HG02678 (cell line): ENCODE measurements around the gene TTLL1.
"Not testable (repeated sequence)": the region's sequence is repeated elsewhere in the genome, so short reads cannot be mapped to it uniquely, and the experiment has no call there.

Experiments used
- ATAC-seq: cut with Tn5 transposase; IDR thresholded peaks from one replicate; pipeline ENCODE4 v1.9.1; 2021; ENCODE audit warnings: mild to moderate bottlenecking, moderate library complexity; ENCODE audit not compliant: unreplicated experiment

The TTLL1 gene

GRCh38 chr22:43078522-43078921 is 10.7 kb downstream of the TTLL1 start:
- no peak for ATAC-seq

DNA sequence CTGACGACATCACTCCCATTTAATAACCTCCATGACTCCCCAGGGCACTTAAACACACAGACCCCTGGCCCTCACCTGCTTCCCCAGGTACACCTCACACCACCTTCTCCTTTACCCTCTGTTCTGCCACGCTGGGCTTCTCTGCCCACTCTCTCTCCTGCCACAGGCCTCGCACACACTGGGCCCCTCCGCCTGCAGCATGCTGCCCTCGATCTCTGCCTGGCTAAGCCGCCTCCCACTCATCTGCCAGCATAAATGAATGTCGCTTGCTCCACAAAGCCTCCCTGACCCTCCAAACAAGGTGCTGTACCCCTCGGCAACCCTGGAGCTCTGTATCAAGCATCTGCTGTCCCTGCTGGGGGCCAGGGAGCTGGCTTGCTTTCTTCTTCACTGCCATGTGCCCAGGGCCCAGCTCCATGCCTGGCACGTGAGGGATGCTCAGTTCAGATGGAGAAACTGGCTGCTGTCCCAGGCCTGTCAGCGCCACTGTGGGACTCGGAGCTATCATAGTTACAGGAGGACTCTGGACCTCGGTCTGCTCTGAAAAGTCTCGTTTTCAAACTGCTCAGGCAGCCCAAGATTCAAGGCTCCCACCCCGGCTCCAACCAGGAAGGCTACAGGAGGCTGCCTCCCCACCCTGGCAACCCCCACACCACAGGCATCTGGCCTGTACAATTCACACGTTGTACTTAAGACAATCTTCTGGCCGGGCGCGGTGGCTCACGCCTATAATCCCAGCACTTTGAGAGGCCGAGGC is 11.9 kb downstream of the TTLL1 start:
- ATAC-seq, result no peak

GRCh38 chr22:43066844-43067385 is 22.3 kb downstream of the TTLL1 start:
- no peak for ATAC-seq

GRCh38 chr22:43066134-43066533 is 23.1 kb downstream of the TTLL1 start:
- ATAC-seq, result no peak

DNA sequence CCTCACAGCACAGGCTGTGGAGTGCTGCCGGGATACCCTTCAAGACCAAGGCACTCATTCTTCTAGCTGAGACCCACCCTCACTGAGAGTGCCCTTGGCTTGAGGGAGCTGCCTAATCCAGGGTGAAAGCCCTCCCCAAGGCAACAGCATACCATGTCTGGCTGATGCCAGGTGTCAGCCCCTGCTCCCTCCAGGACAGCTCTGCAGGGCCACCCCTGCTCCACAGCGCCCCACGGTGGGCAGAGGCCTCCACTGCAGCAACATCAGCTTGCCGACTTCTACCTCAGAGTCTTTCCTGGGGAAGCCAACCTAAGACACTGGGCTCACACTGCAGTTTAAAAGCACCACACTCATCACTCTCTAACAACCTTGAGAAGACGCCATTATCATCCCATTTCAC is 29.0 kb downstream of the TTLL1 start:
- ATAC-seq, result no peak

- ATAC-seq, result no peak
These were observed 31.6 kb downstream of the TTLL1 start for GRCh38 chr22:43057641-43058040.

DNA sequence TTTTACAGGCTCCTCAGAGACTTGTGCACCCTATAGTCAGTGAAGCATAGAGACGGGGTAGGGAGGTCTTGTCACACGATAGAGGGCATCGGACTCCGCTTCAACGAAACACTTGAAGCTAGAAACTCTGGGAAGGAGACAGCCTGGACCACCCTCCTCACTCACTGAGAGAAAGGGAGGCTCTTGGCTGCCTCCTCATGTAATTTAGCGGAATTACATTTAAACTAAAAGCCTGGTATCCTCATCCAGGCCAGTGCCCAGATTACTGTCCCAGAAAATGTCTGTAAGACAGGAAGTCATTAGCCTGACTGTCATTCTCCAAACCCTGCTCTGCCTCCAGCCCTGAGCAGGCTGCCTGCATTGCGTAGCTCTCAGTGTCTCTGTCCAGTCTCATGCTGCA is 36.0 kb downstream of the TTLL1 start:
- ATAC-seq, result no peak

DNA sequence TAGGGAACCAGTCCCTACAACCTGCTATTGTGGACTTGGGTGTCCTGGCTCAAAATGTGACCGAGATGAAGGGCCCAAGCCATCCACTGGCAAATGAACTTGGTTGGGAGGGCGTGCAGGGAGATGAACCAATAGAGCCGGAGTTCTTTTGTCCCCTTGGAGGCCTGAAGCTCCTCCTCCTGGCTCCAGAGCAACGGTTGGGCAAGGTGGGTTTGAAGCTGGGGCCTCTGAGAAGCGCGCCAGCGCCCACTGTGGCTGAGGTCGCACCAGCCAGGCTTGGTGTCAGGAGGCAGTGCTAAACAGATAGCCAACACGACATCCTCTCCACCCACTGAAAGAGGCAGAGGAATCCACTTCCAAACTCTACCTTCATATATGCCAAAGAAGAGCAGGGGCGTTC is 38.2 kb downstream of the TTLL1 start:
- no peak for ATAC-seq

DNA sequence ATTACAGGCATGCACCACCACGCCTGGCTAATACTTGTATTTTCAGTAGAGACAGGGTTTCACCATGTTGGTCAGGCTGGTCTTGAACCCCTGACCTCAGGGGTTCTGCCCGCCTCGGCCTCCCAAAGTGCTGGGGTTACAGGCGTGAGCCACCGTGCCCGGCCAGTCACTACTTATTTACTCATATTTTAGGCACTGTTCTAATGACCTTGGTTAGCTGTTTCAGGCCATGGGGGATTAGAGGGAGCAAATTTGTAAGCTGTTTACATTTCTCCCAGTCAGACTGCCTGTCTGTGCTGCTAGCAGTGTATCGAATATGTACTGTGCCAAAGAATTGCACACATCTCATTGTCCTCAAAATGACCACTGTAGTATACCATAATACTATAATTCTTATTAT is 41.6 kb downstream of the TTLL1 start:
- no peak for ATAC-seq

- ATAC-seq, result no peak
These were observed 44.9 kb downstream of the TTLL1 start for GRCh38 chr22:43044290-43044712.

- ATAC-seq, result no peak
These were observed 47.0 kb downstream of the TTLL1 start for GRCh38 chr22:43042101-43042780.

- no peak for ATAC-seq
These were observed 49.4 kb downstream of the TTLL1 start for GRCh38 chr22:43039800-43040199.

DNA sequence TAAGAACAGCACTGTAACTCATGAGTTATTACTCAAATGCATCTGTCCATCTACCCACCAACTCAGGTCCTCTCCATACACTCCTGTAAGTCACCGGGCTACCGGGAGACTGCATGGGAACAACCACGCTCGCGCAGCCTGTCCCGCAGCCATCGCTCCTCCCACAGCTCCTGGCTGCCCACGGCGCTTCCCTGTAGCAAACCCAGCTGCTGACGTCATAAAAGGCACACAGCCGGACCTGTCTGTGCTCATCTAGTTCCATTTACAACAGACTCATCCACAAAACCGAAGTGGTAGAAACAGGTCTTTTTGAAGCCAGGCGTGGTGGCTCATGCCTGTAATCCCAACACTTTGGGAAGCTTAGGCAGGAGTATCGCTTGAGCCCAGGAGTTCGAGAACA is 50.9 kb downstream of the TTLL1 start:
- no peak for ATAC-seq

DNA sequence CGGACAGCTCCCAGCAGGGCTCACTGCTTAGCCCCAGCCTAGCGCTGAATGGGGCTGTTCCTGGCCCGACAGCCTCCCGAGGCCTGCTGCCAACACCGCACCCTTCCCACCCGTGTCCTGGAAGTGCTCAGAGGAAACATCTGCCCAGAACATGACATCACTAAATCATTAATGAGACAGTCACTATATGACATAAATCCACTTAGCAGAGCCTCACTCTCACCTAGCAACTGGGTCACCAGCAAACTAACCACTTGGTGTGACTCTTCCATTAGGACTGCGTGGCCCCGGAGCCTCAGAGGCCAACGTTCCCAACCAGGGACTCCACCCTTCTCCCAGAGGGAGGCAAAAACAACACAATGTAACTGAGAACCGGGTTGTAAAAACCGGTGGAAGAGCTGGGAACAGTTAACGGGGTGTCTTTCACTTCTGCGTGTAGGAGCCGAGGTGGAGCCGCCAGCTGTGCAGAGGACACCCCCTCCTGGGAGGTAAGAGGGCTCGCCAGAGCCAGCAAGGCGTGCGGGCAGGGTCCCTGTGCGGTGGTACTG is 52.8 kb downstream of the TTLL1 start:
- ATAC-seq, result no peak

- ATAC-seq, result no peak
These were observed 53.9 kb downstream of the TTLL1 start for GRCh38 chr22:43035250-43035649.

GRCh38 chr22:43031617-43032016 is 57.6 kb downstream of the TTLL1 start:
- ATAC-seq, result no peak

DNA sequence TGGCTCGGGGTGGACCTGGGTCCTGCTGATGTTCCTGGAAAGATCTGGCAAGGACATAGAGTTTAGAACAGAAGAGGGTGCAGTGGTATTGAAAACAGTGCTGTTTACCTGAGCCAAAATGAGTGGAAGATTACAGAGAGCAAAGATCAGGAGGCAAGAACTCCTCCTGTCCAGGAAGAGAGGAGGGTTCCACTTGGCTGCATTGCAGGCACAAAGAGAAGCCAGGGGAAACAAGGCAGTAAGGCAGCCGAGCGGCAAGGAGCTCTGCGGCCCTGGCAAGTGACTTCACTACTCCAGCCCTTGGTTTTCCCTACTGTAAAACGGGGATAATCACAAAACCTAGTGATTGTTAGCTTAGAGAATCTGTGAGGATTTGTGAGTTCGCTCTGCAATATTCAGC is 70.6 kb downstream of the TTLL1 start:
- ATAC-seq, result no peak

DNA sequence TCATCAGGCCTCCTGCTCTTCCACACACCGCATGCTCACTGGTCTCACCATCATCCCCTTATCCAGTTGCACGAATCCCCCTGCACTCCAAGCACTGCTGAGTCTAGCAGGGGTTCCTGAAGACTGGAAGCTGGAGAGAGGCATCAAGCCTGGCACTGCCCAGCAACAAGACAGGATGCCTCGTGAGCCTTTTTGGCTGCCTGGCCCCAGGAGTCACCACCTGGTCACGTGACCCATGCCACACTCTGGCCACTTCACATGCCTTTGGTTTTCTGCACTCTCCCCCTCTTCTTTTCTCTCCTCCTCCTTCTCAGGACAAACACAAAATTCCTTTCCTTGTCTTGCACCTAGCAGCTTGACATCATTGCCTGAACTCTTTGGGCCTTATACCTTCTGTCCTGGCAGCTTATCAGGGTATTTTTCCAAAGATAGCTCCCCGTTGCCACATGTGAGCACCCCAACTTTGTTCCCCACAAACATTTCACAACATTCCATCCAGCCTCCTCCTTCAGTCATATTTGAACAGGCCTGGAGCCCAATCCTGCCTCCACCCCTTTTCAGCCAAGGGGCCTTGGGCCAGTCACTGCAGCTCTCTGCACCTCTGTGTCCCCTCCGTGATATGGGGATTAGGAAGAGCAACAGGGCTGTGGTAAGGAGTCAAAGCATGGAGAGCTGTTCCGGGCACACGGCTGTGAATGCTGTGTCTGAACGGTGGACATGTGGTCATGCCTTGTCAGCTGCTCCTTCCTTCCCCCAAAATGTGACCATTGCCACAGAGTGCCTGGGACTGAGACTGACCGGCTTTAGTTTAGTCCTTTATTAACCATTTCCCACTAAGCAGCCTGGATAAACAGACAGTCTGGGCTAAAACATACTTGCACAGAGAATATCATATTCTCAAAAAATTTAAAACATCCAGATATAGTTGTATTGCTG is 71.4 kb downstream of the TTLL1 start:
- no peak for ATAC-seq

- not testable (repeated sequence) for ATAC-seq
These were observed 73.0 kb downstream of the TTLL1 start for GRCh38 chr22:43016150-43016549.

GRCh38 chr22:43015677-43016042 is 73.5 kb downstream of the TTLL1 start:
- no peak for ATAC-seq
